ENCODE data around the gene FBXW7.

Gene FBXW7

DNA sequence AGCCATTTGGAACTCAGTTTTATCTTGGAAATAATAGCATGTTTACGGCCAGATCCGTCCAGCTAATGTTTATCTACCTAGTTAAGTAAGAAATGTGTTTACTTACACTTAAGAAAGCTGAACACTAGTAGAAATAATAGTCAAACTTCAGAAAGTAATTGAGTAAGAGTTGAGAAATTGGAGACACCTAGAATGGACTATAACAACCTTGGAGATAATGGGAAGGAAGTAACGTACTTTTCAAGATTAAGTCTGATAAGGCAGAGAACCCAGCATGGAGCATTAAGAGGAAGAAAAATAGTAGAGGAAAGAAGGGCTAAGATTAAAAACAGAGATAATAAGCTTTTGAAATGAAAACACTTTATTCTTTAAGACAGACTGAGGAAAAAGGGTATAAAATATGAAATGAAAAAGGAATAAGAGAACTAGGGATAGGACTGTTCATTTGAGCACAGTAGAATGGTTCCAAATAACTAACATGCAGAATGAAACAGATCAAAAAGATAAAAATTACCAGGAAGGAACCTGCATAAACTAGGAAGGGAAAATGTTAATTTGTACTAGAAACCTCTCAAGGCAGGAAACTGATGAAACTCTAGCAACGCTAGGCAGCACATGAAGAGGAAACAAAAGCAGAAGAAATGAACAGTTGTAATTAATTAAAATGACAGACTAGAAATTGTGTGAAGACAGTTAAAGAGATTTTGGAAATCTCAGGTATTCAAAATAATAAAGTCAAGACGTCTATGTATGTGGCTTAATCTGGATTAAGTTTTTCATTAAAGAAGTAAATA, 71.7 kb downstream of the FBXW7 start:
- peaks cover 63% of the 10 kb centered on the region for H3K4me1 ChIP-seq
- H3K27ac ChIP-seq: peak overlapping the region; percentile 81

DNA sequence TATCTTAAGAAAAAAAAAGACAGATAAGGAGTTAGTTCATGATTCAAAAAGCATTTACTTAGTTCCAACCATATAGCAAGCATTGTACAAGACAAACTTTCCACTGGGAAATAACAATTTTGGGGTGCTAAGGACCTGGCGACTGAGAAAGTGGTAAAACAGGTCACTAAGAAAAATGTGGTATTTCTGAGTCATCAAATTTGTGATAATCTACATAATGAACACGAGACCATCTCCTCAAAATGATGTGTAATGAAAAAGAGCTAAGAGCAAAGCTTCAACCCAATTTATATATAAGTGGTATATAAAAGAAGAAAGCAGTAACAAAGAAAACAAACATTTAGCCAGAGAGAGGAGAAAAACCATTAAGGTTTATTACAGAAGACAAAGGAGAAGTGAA, 72.3 kb downstream of the FBXW7 start:
- Histone ChIP-seq H3K4me2 (peak overlapping the region; percentile 69), H3K4me3 (no peak overlapping the region), H3K4me1 (peaks cover 70% of the 10 kb centered on the region), H3K36me3 (peaks cover 3% of the 10 kb centered on the region; the same call in 1 of the 2 replicates), H4K20me1 (0 out of 2 replicates have a peak, but pooled peaks cover 5% of the 10 kb centered on the region), H3K9ac (no peak overlapping the region), H3K27ac (peak overlapping the region; percentile 81), H3K9me3 (0 out of 2 replicates have a peak, but pooled peaks cover 11% of the 10 kb centered on the region), H3K27me3 (no peaks in the 10 kb centered on the region)
- TF ChIP-seq Cebpa-rat (IDR thresholded peaks at IDR 0.05): no peak

More for the DNA sequence above, 71.7 kb downstream of the FBXW7 start:
- no peak overlapping the region for H3K9ac ChIP-seq
- H3K4me3 ChIP-seq: no peak overlapping the region
- H3K9me3 ChIP-seq: 0 out of 2 replicates have a peak, but pooled peaks cover 11% of the 10 kb centered on the region
- H3K27me3 ChIP-seq: no peaks in the 10 kb centered on the region
- peaks cover 3% of the 10 kb centered on the region; the same call in 1 of the 2 replicates for H3K36me3 ChIP-seq
- 0 out of 2 replicates have a peak, but pooled peaks cover 5% of the 10 kb centered on the region for H4K20me1 ChIP-seq
- TF ChIP-seq Cebpa-rat (IDR thresholded peaks at IDR 0.05): no peak
- H3K4me2 ChIP-seq: peak overlapping the region; percentile 69

DNA sequence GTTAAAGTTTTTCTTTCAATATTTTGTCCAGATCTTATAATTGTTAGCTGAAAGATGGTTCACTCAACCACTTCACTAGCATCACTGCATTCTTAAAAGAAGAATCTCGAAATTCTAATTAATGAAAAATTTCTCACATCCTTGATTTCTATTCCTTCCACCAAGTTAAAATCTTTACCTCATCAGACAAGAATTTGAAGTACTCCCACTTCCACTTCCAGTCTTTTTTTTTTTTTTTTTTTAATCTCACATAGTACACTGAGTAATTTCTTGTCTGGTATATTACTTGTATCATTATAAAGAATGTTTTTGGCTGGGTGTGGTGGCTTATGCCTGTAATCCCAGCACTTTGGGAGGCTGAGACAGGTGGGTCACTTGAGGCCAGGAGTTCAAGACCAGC, 73.2 kb downstream of the FBXW7 start:
- no peak for TF ChIP-seq Cebpa-rat (IDR thresholded peaks at IDR 0.05)
- Histone ChIP-seq H3K4me3 (no peak overlapping the region), H3K27ac (peak overlapping the region; percentile 81), H3K4me2 (peak overlapping the region; percentile 69), H3K9me3 (0 out of 2 replicates have a peak, but pooled peaks cover 11% of the 10 kb centered on the region), H3K4me1 (peaks cover 72% of the 10 kb centered on the region), H3K27me3 (no peaks in the 10 kb centered on the region), H3K36me3 (peaks cover 3% of the 10 kb centered on the region; the same call in 1 of the 2 replicates), H4K20me1 (0 out of 2 replicates have a peak, but pooled peaks cover 5% of the 10 kb centered on the region), H3K9ac (peak overlapping the region; percentile 8; the same call in 1 of the 2 replicates)

DNA sequence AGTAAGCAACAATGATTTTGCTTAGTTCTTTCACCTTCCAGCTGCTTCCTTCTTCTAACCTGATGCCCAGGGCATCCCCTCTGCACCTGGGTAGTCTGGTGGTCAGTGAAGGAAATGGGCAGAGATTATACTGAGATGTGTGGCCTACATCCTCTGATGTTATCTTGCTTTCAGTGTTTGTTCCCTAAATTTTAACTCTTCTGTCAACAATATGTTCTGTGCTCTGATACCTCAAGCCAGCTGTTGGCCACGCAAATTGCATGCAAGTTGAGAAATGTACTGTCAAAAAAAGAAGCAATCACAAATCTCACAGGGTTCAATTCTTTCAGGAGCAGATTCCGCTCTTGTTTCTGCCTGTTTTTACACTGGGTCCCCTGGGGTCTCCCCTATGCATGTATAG, 73.8 kb downstream of the FBXW7 start:
- peaks cover 2% of the 10 kb centered on the region; the same call in 1 of the 2 replicates for H3K36me3 ChIP-seq
- H3K27me3 ChIP-seq: no peaks in the 10 kb centered on the region
- H3K4me3 ChIP-seq: no peak overlapping the region
- peak overlapping the region; percentile 8; the same call in 1 of the 2 replicates for H3K9ac ChIP-seq
- 0 out of 2 replicates have a peak, but pooled peaks cover 9% of the 10 kb centered on the region for H3K9me3 ChIP-seq
- peak overlapping the region; percentile 81 for H3K27ac ChIP-seq
- peaks cover 72% of the 10 kb centered on the region for H3K4me1 ChIP-seq
- H3K4me2 ChIP-seq: peak overlapping the region; percentile 69
- no peak for TF ChIP-seq Cebpa-rat (IDR thresholded peaks at IDR 0.05)
- 0 out of 2 replicates have a peak, but pooled peaks cover 5% of the 10 kb centered on the region for H4K20me1 ChIP-seq

DNA sequence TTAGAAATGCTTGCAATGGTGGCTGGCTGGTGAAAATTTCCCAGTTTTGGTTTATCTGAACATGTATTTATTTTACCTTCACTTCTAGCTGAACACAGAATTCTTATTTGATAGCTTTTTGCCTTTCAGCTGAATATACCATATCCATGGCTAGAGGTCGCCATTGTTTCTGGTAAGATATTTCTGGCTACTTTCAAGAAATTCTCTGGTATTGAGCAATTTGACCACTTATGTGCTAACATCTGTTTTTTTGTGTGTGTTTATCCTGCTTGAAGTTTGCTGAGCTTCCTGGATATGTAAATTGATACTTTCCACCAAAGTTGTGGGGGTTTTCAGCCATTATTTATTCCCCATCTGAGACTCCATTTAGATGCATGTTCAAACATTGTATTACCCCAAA, 75.4 kb downstream of the FBXW7 start:
- Histone ChIP-seq H3K4me1 (peaks cover 72% of the 10 kb centered on the region), H3K27ac (peak overlapping the region; percentile 81)
- TF ChIP-seq Cebpa-rat (IDR thresholded peaks at IDR 0.05): peak; percentile 92; the same call in 1 of the 2 replicates

DNA sequence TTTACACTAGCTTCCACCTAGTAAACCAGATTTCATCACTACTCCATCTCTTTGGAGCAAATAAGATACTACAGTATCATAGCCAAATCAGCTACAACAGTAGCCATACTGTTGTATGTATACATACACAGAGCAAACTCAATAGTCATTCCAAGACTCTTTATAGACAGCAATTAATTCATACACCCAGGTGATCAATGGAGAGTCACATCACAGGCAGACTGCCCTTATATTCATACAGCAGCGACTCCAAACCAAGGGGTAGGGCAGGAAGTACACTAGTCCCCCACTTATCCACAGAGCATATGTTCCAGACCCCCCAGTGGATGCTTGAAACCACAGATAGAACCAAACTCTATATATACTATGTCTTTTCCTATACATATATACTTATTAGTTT, 76.6 kb downstream of the FBXW7 start:
- Histone ChIP-seq H3K27ac (no peak overlapping the region), H3K9ac (no peak overlapping the region), H4K20me1 (peaks cover 26% of the 10 kb centered on the region), H3K4me1 (peaks cover 60% of the 10 kb centered on the region), H3K9me3 (no peaks in the 10 kb centered on the region), H3K4me3 (no peak overlapping the region), H3K27me3 (no peaks in the 10 kb centered on the region), H3K36me3 (no peaks in the 10 kb centered on the region), H3K4me2 (peak overlapping the region; percentile 22; the same call in 1 of the 2 replicates)
- no peak for TF ChIP-seq Cebpa-rat (IDR thresholded peaks at IDR 0.05)

More for the DNA sequence above, 75.4 kb downstream of the FBXW7 start:
- peak overlapping the region; percentile 69 for H3K4me2 ChIP-seq
- H3K9ac ChIP-seq: peak overlapping the region; percentile 23; the same call in 1 of the 2 replicates
- peaks cover 18% of the 10 kb centered on the region for H4K20me1 ChIP-seq
- no peaks in the 10 kb centered on the region for H3K9me3 ChIP-seq
- H3K36me3 ChIP-seq: no peaks in the 10 kb centered on the region
- H3K4me3 ChIP-seq: 0 out of 2 replicates have a peak overlapping the region, but pooled peaks have one; percentile 12
- no peaks in the 10 kb centered on the region for H3K27me3 ChIP-seq

DNA sequence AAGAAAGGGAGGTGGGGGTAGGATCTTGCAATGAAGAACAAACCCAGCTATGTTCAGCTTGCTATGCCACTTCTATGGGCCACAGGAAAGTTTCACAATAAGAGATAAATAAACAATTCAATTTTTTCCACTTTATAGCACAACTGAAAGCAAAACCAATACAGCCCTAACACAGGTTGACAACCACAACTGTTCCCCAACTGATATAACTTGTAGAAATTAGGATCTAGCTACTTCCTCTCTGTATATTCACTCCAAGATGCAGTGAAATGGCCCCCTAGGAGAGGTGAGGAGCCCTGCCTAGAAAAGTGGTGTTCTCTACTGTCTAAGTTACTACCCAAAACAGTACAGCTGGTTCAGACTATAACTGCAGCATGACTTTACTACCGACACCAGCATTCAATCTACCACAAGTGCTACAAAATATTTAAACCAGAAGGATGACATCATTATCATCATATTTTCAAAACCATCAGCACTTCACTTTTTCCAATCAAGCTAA, 77.0 kb downstream of the FBXW7 start:
- peaks cover 55% of the 10 kb centered on the region for H3K4me1 ChIP-seq
- no peak for TF ChIP-seq Cebpa-rat (IDR thresholded peaks at IDR 0.05)
- peaks cover 31% of the 10 kb centered on the region for H4K20me1 ChIP-seq
- H3K9me3 ChIP-seq: no peaks in the 10 kb centered on the region
- no peak overlapping the region for H3K4me3 ChIP-seq
- H3K4me2 ChIP-seq: peak overlapping the region; percentile 22
- no peak overlapping the region for H3K9ac ChIP-seq
- no peaks in the 10 kb centered on the region for H3K27me3 ChIP-seq
- no peaks in the 10 kb centered on the region for H3K36me3 ChIP-seq
- H3K27ac ChIP-seq: peak overlapping the region; percentile 39; the same call in 1 of the 2 replicates

DNA sequence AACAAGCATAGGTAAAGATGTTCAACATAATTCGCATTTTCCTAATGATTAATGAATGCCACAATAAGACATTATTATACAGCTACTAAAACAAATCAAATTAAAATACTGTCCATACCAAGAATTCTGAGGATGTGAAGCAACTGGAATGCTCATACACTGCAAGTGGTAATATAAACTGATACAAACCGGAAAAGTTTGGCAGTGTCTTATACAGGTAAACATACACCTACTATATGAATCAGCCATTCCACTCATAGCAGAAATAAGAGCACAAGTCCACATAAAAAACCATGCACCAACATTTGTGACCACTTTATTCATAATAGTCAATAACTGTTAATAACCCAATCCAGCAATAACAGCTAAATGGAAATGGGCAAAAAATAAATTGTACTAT, 79.3 kb downstream of the FBXW7 start:
- no peak overlapping the region for H3K4me2 ChIP-seq
- H3K27me3 ChIP-seq: no peaks in the 10 kb centered on the region
- H3K4me3 ChIP-seq: no peak overlapping the region
- peaks cover 49% of the 10 kb centered on the region for H3K4me1 ChIP-seq
- no peaks in the 10 kb centered on the region for H3K9me3 ChIP-seq
- peaks cover 45% of the 10 kb centered on the region for H4K20me1 ChIP-seq
- H3K36me3 ChIP-seq: no peaks in the 10 kb centered on the region
- H3K27ac ChIP-seq: no peak overlapping the region
- no peak for TF ChIP-seq Cebpa-rat (IDR thresholded peaks at IDR 0.05)
- H3K9ac ChIP-seq: no peak overlapping the region

DNA sequence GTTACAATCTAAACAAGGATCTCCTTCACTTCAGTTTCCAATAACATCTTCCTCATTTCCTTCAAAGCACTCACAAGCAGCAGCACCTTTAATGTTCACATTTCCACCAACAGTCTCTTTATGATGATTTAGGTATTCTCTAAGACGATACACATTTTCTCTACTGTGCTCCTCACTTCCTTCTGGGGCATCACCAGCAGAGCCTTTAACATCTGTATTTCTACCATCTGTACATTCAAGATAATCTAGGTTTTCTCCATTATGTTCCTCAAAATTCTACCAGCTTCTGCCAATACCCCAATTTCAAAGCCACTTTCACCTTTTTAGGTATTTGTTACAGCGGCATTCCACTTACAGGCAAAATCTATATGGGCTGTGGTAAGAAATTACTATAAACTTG, 80.6 kb downstream of the FBXW7 start:
- H3K27ac ChIP-seq: no peak overlapping the region
- no peaks in the 10 kb centered on the region for H3K36me3 ChIP-seq
- no peaks in the 10 kb centered on the region for H3K27me3 ChIP-seq
- H3K9ac ChIP-seq: no peak overlapping the region
- H3K4me1 ChIP-seq: peaks cover 47% of the 10 kb centered on the region
- no peak for TF ChIP-seq Cebpa-rat (IDR thresholded peaks at IDR 0.05)
- H4K20me1 ChIP-seq: peaks cover 49% of the 10 kb centered on the region
- no peaks in the 10 kb centered on the region for H3K9me3 ChIP-seq
- H3K4me3 ChIP-seq: no peak overlapping the region
- no peak overlapping the region for H3K4me2 ChIP-seq
